Loucy (cell line): ENCODE measurements around the gene REXO2.

Experiments
- EZH2phosphoT487 ChIP-seq: fragments of 200-600 bp; IDR thresholded peaks from 2 replicates; pipeline ENCODE4 v1.6.1; 2018; ENCODE audit warnings: antibody characterized with exemption, mild to moderate bottlenecking, moderate library complexity, borderline replicate concordance
- TF ChIP-seq, protein P1 (sequence below): fragments of 200-600 bp; sonication (generic); conservative IDR thresholded peaks from 2 replicates; pipeline ENCODE4 v1.5.1; 2014; ENCODE audit warnings: mild to moderate bottlenecking, antibody characterized with exemption, low read length

DNA sequence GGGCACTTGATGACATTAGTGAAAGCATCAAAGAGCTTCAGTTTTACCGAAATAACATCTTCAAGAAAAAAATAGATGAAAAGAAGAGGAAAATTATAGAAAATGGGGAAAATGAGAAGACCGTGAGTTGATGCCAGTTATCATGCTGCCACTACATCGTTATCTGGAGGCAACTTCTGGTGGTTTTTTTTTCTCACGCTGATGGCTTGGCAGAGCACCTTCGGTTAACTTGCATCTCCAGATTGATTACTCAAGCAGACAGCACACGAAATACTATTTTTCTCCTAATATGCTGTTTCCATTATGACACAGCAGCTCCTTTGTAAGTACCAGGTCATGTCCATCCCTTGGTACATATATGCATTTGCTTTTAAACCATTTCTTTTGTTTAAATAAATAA, 10.6 kb downstream of the REXO2 start:
- TF ChIP-seq, protein P1, sequence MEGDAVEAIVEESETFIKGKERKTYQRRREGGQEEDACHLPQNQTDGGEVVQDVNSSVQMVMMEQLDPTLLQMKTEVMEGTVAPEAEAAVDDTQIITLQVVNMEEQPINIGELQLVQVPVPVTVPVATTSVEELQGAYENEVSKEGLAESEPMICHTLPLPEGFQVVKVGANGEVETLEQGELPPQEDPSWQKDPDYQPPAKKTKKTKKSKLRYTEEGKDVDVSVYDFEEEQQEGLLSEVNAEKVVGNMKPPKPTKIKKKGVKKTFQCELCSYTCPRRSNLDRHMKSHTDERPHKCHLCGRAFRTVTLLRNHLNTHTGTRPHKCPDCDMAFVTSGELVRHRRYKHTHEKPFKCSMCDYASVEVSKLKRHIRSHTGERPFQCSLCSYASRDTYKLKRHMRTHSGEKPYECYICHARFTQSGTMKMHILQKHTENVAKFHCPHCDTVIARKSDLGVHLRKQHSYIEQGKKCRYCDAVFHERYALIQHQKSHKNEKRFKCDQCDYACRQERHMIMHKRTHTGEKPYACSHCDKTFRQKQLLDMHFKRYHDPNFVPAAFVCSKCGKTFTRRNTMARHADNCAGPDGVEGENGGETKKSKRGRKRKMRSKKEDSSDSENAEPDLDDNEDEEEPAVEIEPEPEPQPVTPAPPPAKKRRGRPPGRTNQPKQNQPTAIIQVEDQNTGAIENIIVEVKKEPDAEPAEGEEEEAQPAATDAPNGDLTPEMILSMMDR, result no peak
- no peak for TF ChIP-seq EZH2phosphoT487
